ENCODE results near the gene GDI1.

GDI1 gene

DNA sequence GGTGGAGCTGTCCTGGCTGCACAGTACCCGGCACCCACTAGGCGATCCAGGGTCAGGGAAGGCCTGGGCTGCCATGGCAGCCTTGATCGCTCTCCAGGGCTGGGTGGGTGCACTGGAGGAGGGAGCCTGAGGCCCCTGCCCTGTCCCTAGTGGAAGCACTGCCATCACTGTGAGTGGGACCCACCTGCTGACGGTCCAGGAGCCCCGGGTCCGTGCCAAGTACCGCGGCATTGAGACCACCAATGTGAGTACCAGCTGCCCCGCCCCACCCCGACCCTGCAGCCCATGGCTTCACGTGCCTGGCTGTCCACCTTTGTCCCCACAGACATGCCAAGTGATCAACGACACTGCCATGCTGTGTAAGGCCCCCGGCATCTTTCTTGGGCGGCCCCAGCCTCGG is 30.0 kb downstream of the GDI1 start:
- DNase-seq (ENCODE audit: low read depth, low spot score), result no peak
- Histone ChIP-seq H3K4me3 (ENCODE audit: insufficient read length, low read depth) (no peak overlapping the region), H3K27me3 (ENCODE audit: insufficient read depth, insufficient read length) (no peaks in the 10 kb centered on the region), H3K9me3 (ENCODE audit: insufficient read depth, low read length) (no peaks in the 10 kb centered on the region), H3K4me1 (ENCODE audit: insufficient read depth, insufficient read length) (no peaks in the 10 kb centered on the region), H3K36me3 (ENCODE audit: insufficient read depth, insufficient read length, low read length) (peaks cover 58% of the 10 kb centered on the region), H3K9ac (ENCODE audit: insufficient read length, low read depth) (no peak overlapping the region)
- TF ChIP-seq YY1 (IDR thresholded peaks at IDR 0.05; ENCODE audit: insufficient read depth, insufficient read length), result no peak
- TF ChIP-seq SUZ12 (IDR thresholded peaks at IDR 0.05; ENCODE audit: extremely low read depth, insufficient read depth, insufficient read length), result no peak
- TF ChIP-seq ZNF274 (IDR thresholded peaks at IDR 0.05; ENCODE audit: low read depth, low read length), result no peak

DNA sequence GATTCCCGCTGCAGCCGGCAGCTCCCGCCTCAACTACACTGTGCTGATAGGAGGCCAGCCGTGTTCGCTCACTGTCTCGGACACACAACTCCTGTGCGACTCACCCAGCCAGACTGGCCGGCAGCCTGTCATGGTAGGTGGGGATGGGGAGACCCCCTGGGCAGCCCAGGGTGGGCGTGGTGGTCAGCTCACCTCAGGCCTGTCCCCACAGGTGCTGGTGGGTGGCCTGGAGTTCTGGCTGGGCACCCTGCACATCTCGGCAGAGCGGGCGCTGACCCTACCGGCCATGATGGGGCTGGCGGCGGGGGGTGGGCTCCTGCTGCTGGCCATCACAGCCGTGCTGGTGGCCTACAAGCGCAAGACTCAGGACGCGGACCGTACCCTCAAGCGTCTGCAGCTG is 30.6 kb downstream of the GDI1 start:
- H3K36me3 ChIP-seq (ENCODE audit: insufficient read depth, insufficient read length, low read length), result peaks cover 61% of the 10 kb centered on the region
- TF ChIP-seq SUZ12 (IDR thresholded peaks at IDR 0.05; ENCODE audit: extremely low read depth, insufficient read depth, insufficient read length) (no peak), ZNF274 (IDR thresholded peaks at IDR 0.05; ENCODE audit: low read depth, low read length) (no peak), YY1 (IDR thresholded peaks at IDR 0.05; ENCODE audit: insufficient read depth, insufficient read length) (no peak)
- H3K9ac ChIP-seq (ENCODE audit: insufficient read length, low read depth), result no peak overlapping the region

DNA sequence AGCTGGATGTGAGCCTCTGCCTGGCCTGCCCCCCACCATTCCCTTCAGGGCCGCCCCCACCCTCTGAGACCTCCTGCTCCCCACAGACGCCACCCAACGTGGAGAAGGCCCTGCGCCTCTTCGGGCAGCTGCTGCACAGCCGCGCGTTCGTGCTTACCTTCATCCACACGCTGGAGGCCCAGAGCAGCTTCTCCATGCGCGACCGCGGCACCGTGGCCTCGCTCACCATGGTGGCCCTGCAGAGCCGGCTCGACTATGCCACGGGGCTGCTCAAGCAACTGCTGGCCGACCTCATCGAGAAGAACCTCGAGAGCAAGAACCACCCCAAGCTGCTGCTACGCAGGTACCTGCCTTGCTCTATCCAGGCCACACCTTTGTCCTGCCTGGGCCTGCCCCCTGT is 31.3 kb downstream of the GDI1 start:
- Histone ChIP-seq H3K9ac (ENCODE audit: insufficient read length, low read depth) (no peak overlapping the region), H3K4me1 (ENCODE audit: insufficient read depth, insufficient read length) (no peaks in the 10 kb centered on the region), H3K4me3 (ENCODE audit: insufficient read length, low read depth) (no peak overlapping the region), H3K27me3 (ENCODE audit: insufficient read depth, insufficient read length) (no peaks in the 10 kb centered on the region), H3K36me3 (ENCODE audit: insufficient read depth, insufficient read length, low read length) (peaks cover 61% of the 10 kb centered on the region), H3K9me3 (ENCODE audit: insufficient read depth, low read length) (no peaks in the 10 kb centered on the region)
- TF ChIP-seq SUZ12 (IDR thresholded peaks at IDR 0.05; ENCODE audit: extremely low read depth, insufficient read depth, insufficient read length), result no peak
- TF ChIP-seq YY1 (IDR thresholded peaks at IDR 0.05; ENCODE audit: insufficient read depth, insufficient read length), result no peak
- no peak for TF ChIP-seq ZNF274 (IDR thresholded peaks at IDR 0.05; ENCODE audit: low read depth, low read length)
- DNase-seq (ENCODE audit: low read depth, low spot score), result no peak

More for the DNA sequence above, 30.6 kb downstream of the GDI1 start:
- no peaks in the 10 kb centered on the region for H3K9me3 ChIP-seq (ENCODE audit: insufficient read depth, low read length)
- no peaks in the 10 kb centered on the region for H3K4me1 ChIP-seq (ENCODE audit: insufficient read depth, insufficient read length)
- no peak for DNase-seq (ENCODE audit: low read depth, low spot score)
- no peak overlapping the region for H3K4me3 ChIP-seq (ENCODE audit: insufficient read length, low read depth)
- H3K27me3 ChIP-seq (ENCODE audit: insufficient read depth, insufficient read length), result no peaks in the 10 kb centered on the region

DNA sequence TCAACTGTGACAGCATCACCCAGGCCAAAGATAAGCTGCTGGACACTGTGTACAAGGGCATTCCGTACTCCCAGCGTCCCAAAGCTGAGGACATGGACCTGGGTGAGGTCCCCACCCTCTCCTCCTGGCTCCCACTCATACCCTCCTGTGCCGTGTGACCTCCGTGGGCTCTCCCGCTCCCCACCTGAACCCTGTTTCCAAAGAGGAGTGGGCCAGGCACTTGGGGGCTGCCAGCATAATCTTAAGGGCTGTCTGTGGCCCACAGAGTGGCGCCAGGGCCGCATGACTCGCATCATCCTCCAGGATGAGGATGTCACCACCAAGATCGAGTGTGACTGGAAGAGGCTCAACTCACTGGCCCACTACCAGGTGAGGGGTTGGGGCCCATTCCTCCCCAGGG is 32.2 kb downstream of the GDI1 start:
- no peaks in the 10 kb centered on the region for H3K4me1 ChIP-seq (ENCODE audit: insufficient read depth, insufficient read length)
- H3K27me3 ChIP-seq (ENCODE audit: insufficient read depth, insufficient read length), result no peaks in the 10 kb centered on the region
- peaks cover 65% of the 10 kb centered on the region for H3K36me3 ChIP-seq (ENCODE audit: insufficient read depth, insufficient read length, low read length)
- no peak overlapping the region for H3K4me3 ChIP-seq (ENCODE audit: insufficient read length, low read depth)
- no peak overlapping the region for H3K9ac ChIP-seq (ENCODE audit: insufficient read length, low read depth)
- DNase-seq (ENCODE audit: low read depth, low spot score), result no peak
- H3K9me3 ChIP-seq (ENCODE audit: insufficient read depth, low read length), result no peaks in the 10 kb centered on the region
- TF ChIP-seq YY1 (IDR thresholded peaks at IDR 0.05; ENCODE audit: insufficient read depth, insufficient read length) (no peak), ZNF274 (IDR thresholded peaks at IDR 0.05; ENCODE audit: low read depth, low read length) (no peak), SUZ12 (IDR thresholded peaks at IDR 0.05; ENCODE audit: extremely low read depth, insufficient read depth, insufficient read length) (no peak)

DNA sequence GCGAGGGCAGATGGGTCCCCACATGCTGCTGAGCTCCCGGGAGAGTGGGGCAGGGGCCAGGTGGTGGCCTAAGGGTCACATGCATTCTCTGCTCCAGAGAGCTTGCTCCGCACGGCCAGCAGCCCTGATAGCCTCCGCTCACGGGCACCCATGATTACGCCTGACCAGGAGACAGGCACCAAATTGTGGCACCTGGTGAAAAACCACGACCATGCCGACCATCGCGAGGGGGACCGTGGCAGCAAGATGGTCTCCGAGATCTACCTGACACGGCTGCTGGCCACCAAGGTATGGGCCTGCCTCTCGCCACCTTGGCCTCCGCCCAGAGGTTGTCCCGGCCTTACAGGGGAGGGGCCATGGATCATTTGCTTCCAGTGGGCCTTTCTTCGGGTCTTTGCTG is 32.9 kb downstream of the GDI1 start:
- no peaks in the 10 kb centered on the region for H3K27me3 ChIP-seq (ENCODE audit: insufficient read depth, insufficient read length)
- peaks cover 60% of the 10 kb centered on the region for H3K36me3 ChIP-seq (ENCODE audit: insufficient read depth, insufficient read length, low read length)
- H3K9me3 ChIP-seq (ENCODE audit: insufficient read depth, low read length), result no peaks in the 10 kb centered on the region
- DNase-seq (ENCODE audit: low read depth, low spot score), result no peak
- no peaks in the 10 kb centered on the region for H3K4me1 ChIP-seq (ENCODE audit: insufficient read depth, insufficient read length)
- TF ChIP-seq YY1 (IDR thresholded peaks at IDR 0.05; ENCODE audit: insufficient read depth, insufficient read length) (no peak), SUZ12 (IDR thresholded peaks at IDR 0.05; ENCODE audit: extremely low read depth, insufficient read depth, insufficient read length) (no peak), ZNF274 (IDR thresholded peaks at IDR 0.05; ENCODE audit: low read depth, low read length) (no peak)
- H3K9ac ChIP-seq (ENCODE audit: insufficient read length, low read depth), result no peak overlapping the region
- no peak overlapping the region for H3K4me3 ChIP-seq (ENCODE audit: insufficient read length, low read depth)

DNA sequence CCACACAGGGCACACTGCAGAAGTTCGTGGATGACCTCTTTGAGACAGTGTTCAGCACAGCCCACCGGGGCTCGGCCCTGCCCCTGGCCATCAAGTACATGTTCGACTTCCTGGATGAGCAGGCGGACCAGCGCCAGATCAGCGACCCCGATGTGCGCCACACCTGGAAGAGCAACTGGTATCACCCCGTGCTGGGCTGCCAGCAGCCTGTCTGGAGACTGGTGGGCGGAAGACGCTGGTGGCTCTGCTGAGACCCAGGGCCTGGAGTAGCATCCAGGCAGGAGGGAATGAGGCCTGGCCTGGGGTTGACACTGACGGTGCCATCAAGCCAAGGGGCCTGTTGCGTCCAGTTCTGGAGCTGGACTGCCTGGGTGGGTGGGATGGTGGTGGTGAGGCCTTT is 33.5 kb downstream of the GDI1 start:
- no peaks in the 10 kb centered on the region for H3K9me3 ChIP-seq (ENCODE audit: insufficient read depth, low read length)
- no peak for TF ChIP-seq ZNF274 (IDR thresholded peaks at IDR 0.05; ENCODE audit: low read depth, low read length)
- no peak for TF ChIP-seq SUZ12 (IDR thresholded peaks at IDR 0.05; ENCODE audit: extremely low read depth, insufficient read depth, insufficient read length)
- no peak for TF ChIP-seq YY1 (IDR thresholded peaks at IDR 0.05; ENCODE audit: insufficient read depth, insufficient read length)
- no peak overlapping the region for H3K9ac ChIP-seq (ENCODE audit: insufficient read length, low read depth)
- H3K36me3 ChIP-seq (ENCODE audit: insufficient read depth, insufficient read length, low read length), result peaks cover 56% of the 10 kb centered on the region
- DNase-seq (ENCODE audit: low read depth, low spot score), result no peak
- H3K4me3 ChIP-seq (ENCODE audit: insufficient read length, low read depth), result no peak overlapping the region
- H3K27me3 ChIP-seq (ENCODE audit: insufficient read depth, insufficient read length), result no peaks in the 10 kb centered on the region
- H3K4me1 ChIP-seq (ENCODE audit: insufficient read depth, insufficient read length), result no peaks in the 10 kb centered on the region

DNA sequence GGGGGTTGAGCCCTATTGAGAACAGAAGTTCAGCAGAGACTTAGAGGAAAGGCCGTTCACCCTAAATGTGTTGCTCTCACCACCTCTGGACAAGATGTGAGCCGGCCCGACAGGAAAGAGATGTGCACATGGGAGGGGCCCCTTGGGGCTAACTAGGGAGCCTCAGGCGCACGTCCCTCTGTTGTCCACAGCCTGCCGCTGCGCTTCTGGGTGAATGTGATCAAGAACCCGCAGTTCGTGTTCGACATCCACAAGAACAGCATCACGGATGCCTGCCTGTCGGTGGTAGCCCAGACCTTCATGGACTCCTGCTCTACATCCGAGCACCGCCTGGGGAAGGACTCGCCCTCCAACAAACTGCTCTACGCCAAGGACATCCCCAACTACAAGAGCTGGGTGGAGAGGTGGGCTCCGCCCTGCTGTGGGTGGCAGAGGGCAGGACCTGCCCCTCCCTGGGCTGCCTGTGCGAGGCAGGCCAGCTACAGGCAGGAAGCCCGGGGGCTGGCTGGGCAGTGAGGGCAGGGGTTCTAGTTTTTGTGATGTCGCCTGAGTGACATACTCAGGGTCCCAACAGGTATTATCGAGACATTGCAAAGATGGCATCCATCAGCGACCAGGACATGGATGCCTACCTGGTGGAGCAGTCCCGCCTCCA is 34.1 kb downstream of the GDI1 start:
- no peaks in the 10 kb centered on the region for H3K4me1 ChIP-seq (ENCODE audit: insufficient read depth, insufficient read length)
- no peak overlapping the region for H3K9ac ChIP-seq (ENCODE audit: insufficient read length, low read depth)
- peaks cover 51% of the 10 kb centered on the region for H3K36me3 ChIP-seq (ENCODE audit: insufficient read depth, insufficient read length, low read length)
- H3K9me3 ChIP-seq (ENCODE audit: insufficient read depth, low read length), result no peaks in the 10 kb centered on the region
- no peak for TF ChIP-seq ZNF274 (IDR thresholded peaks at IDR 0.05; ENCODE audit: low read depth, low read length)
- no peak for TF ChIP-seq SUZ12 (IDR thresholded peaks at IDR 0.05; ENCODE audit: extremely low read depth, insufficient read depth, insufficient read length)
- no peak for TF ChIP-seq YY1 (IDR thresholded peaks at IDR 0.05; ENCODE audit: insufficient read depth, insufficient read length)
- DNase-seq (ENCODE audit: low read depth, low spot score), result no peak
- H3K27me3 ChIP-seq (ENCODE audit: insufficient read depth, insufficient read length), result no peaks in the 10 kb centered on the region
- no peak overlapping the region for H3K4me3 ChIP-seq (ENCODE audit: insufficient read length, low read depth)
